ENCODE measurements around the gene ANXA1.

Gene ANXA1

GRCh38 chr9:73206851-73207250 lies 55.2 kb downstream of the ANXA1 start:
- Histone ChIP-seq H3K27me3 (ENCODE audit: insufficient read depth, low read length) (no peaks in the 10 kb centered on the region), H3K9ac (ENCODE audit: low read length) (no peak overlapping the region), H3K4me2 (ENCODE audit: low read length) (no peak overlapping the region), H3K4me1 (ENCODE audit: insufficient read depth, low read length, severe bottlenecking) (no peaks in the 10 kb centered on the region), H3K9me3 (ENCODE audit: low read length) (no peaks in the 10 kb centered on the region), H3K27ac (ENCODE audit: low read depth, low read length, poor library complexity, severe bottlenecking) (no peak overlapping the region), H4K20me1 (ENCODE audit: insufficient read depth, low read length) (no peaks in the 10 kb centered on the region), H3K9me2 (ENCODE audit: low read depth, low read length) (no peaks in the 10 kb centered on the region), H3K4me3 (ENCODE audit: low read depth, low read length, poor library complexity, severe bottlenecking) (no peak overlapping the region), H2AFZ (ENCODE audit: low read length) (no peak overlapping the region), H3K79me2 (ENCODE audit: insufficient read depth, low read length) (no peaks in the 10 kb centered on the region), H3K36me3 (ENCODE audit: insufficient read depth, low read length) (no peaks in the 10 kb centered on the region), H3F3A (ENCODE audit: insufficient read depth, low read length) (no peaks in the 10 kb centered on the region)
- TF ChIP-seq EZH2 (IDR thresholded peaks at IDR 0.05; ENCODE audit: borderline replicate concordance, low read length): no peak
- TF ChIP-seq, protein P1, sequence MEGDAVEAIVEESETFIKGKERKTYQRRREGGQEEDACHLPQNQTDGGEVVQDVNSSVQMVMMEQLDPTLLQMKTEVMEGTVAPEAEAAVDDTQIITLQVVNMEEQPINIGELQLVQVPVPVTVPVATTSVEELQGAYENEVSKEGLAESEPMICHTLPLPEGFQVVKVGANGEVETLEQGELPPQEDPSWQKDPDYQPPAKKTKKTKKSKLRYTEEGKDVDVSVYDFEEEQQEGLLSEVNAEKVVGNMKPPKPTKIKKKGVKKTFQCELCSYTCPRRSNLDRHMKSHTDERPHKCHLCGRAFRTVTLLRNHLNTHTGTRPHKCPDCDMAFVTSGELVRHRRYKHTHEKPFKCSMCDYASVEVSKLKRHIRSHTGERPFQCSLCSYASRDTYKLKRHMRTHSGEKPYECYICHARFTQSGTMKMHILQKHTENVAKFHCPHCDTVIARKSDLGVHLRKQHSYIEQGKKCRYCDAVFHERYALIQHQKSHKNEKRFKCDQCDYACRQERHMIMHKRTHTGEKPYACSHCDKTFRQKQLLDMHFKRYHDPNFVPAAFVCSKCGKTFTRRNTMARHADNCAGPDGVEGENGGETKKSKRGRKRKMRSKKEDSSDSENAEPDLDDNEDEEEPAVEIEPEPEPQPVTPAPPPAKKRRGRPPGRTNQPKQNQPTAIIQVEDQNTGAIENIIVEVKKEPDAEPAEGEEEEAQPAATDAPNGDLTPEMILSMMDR (IDR thresholded peaks at IDR 0.05; ENCODE audit: low read length): no peak

DNA sequence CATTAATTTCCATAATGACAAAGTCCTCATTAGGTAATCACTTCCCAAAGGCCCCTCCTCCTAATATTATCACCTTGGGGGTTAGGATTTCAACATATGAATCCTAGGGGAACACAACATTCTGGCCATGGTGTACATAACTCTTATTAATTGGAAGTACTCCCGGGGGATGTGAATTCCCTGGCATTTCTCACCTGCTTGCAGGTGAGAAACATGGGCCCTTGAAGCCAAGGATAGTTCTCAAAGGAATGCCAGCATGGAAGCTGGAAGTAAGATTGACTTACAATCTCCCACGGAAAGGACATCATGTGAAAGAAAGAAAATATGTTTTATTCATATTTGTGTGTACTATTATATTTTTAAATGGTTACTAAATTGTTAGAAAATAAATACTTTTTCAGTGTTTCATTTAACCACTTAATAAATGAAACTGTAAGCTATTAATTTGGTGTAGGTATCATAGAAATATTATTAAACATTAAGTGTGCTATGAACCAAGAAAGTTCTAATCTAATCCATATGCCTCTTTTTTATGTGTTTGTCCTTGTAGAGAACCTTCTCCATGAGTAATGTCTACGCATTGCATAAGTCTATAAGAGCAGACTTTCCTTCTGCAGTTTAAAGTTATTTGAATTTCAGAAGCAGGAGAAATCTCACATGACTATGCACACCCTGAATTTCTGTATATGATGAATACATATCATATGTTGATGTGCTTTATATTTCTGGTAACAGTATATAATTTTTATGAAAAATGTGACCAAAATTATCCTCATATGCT lies 59.4 kb downstream of the ANXA1 start:
- no peaks in the 10 kb centered on the region for H3F3A ChIP-seq (ENCODE audit: insufficient read depth, low read length)

GRCh38 chr9:73213300-73213699 lies 61.6 kb downstream of the ANXA1 start:
- TF ChIP-seq, protein P1 (IDR thresholded peaks at IDR 0.05; ENCODE audit: low read length): no peak
- TF ChIP-seq EZH2 (IDR thresholded peaks at IDR 0.05; ENCODE audit: borderline replicate concordance, low read length): no peak
- Histone ChIP-seq H3K9me3 (ENCODE audit: low read length) (no peaks in the 10 kb centered on the region), H3K36me3 (ENCODE audit: insufficient read depth, low read length) (no peaks in the 10 kb centered on the region), H3F3A (ENCODE audit: insufficient read depth, low read length) (no peaks in the 10 kb centered on the region), H3K27me3 (ENCODE audit: insufficient read depth, low read length) (peaks cover 3% of the 10 kb centered on the region; the same call in 1 of the 2 replicates), H3K79me2 (ENCODE audit: insufficient read depth, low read length) (no peaks in the 10 kb centered on the region), H4K20me1 (ENCODE audit: insufficient read depth, low read length) (no peaks in the 10 kb centered on the region), H3K4me2 (ENCODE audit: low read length) (no peak overlapping the region), H3K9ac (ENCODE audit: low read length) (no peak overlapping the region), H3K4me3 (ENCODE audit: low read depth, low read length, poor library complexity, severe bottlenecking) (no peak overlapping the region), H2AFZ (ENCODE audit: low read length) (no peak overlapping the region), H3K27ac (ENCODE audit: low read depth, low read length, poor library complexity, severe bottlenecking) (no peak overlapping the region), H3K4me1 (ENCODE audit: insufficient read depth, low read length, severe bottlenecking) (no peaks in the 10 kb centered on the region), H3K9me2 (ENCODE audit: low read depth, low read length) (no peaks in the 10 kb centered on the region)

More for the DNA sequence above, 59.4 kb downstream of the ANXA1 start:
- no peak overlapping the region for H3K9ac ChIP-seq (ENCODE audit: low read length)
- H3K27me3 ChIP-seq (ENCODE audit: insufficient read depth, low read length): no peaks in the 10 kb centered on the region
- H2AFZ ChIP-seq (ENCODE audit: low read length): no peak overlapping the region
- H3K4me1 ChIP-seq (ENCODE audit: insufficient read depth, low read length, severe bottlenecking): no peaks in the 10 kb centered on the region
- TF ChIP-seq EZH2 (IDR thresholded peaks at IDR 0.05; ENCODE audit: borderline replicate concordance, low read length): no peak
- no peaks in the 10 kb centered on the region for H3K9me2 ChIP-seq (ENCODE audit: low read depth, low read length)
- H4K20me1 ChIP-seq (ENCODE audit: insufficient read depth, low read length): no peaks in the 10 kb centered on the region
- H3K79me2 ChIP-seq (ENCODE audit: insufficient read depth, low read length): no peaks in the 10 kb centered on the region
- H3K9me3 ChIP-seq (ENCODE audit: low read length): no peaks in the 10 kb centered on the region
- H3K4me2 ChIP-seq (ENCODE audit: low read length): no peak overlapping the region
- no peak overlapping the region for H3K27ac ChIP-seq (ENCODE audit: low read depth, low read length, poor library complexity, severe bottlenecking)
- no peaks in the 10 kb centered on the region for H3K36me3 ChIP-seq (ENCODE audit: insufficient read depth, low read length)
- H3K4me3 ChIP-seq (ENCODE audit: low read depth, low read length, poor library complexity, severe bottlenecking): no peak overlapping the region

GRCh38 chr9:73215249-73215648 lies 63.6 kb downstream of the ANXA1 start:
- Histone ChIP-seq H4K20me1 (ENCODE audit: insufficient read depth, low read length) (no peaks in the 10 kb centered on the region), H3K9me3 (ENCODE audit: low read length) (no peaks in the 10 kb centered on the region), H3K9me2 (ENCODE audit: low read depth, low read length) (no peaks in the 10 kb centered on the region), H3K4me2 (ENCODE audit: low read length) (no peak overlapping the region), H3K36me3 (ENCODE audit: insufficient read depth, low read length) (no peaks in the 10 kb centered on the region), H3K9ac (ENCODE audit: low read length) (no peak overlapping the region), H3K4me3 (ENCODE audit: low read depth, low read length, poor library complexity, severe bottlenecking) (no peak overlapping the region), H3K79me2 (ENCODE audit: insufficient read depth, low read length) (no peaks in the 10 kb centered on the region), H3K27ac (ENCODE audit: low read depth, low read length, poor library complexity, severe bottlenecking) (no peak overlapping the region), H3K4me1 (ENCODE audit: insufficient read depth, low read length, severe bottlenecking) (no peaks in the 10 kb centered on the region), H3K27me3 (ENCODE audit: insufficient read depth, low read length) (peaks cover 3% of the 10 kb centered on the region; the same call in 1 of the 2 replicates), H3F3A (ENCODE audit: insufficient read depth, low read length) (no peaks in the 10 kb centered on the region), H2AFZ (ENCODE audit: low read length) (no peak overlapping the region)
- TF ChIP-seq EZH2 (IDR thresholded peaks at IDR 0.05; ENCODE audit: borderline replicate concordance, low read length): no peak
- TF ChIP-seq, protein P1 (IDR thresholded peaks at IDR 0.05; ENCODE audit: low read length): no peak

Data from OCI-LY1 (cell line).